KG1 (cell line): Measurements from ENCODE around the gene ETF1.
A peak's percentile ranks its signal among the peaks of the same experiment; 100 is the strongest.
"Not testable (repeated sequence)": the region's sequence is repeated elsewhere in the genome, so short reads cannot be mapped to it uniquely, and the experiment has no call there.

ENCODE experiments used
- DNase-seq: peaks from one replicate; lab custom pipeline; 2025; lab: John Stamatoyannopoulos, UW

Gene ETF1

GRCh38 chr5:138490648-138491283, 52.3 kb downstream of the ETF1 start:
- DNase-seq, result no peak

GRCh38 chr5:138489683-138490061, 53.4 kb downstream of the ETF1 start:
- no peak for DNase-seq

- DNase-seq, result no peak
Observed at GRCh38 chr5:138488481-138488945, 54.5 kb downstream of the ETF1 start.

DNA sequence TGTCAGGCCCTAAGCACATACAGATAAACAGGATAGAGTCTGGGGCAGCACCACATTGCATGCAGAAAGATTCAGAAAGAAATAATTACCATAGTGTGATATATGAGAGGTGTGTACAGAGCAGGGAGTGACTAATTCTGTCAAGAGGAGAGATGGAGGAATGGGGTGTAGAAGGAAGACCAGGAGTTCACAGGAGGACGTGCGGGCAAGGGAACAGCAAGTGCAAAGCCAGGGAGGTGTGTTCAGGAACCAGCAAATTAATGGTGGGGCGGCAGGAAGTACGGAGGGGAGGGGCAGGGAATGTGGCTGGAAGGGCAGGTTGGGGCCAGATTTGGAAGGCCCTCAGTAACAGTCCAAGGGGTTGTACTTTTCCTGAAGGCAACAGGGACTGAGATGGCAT, 60.4 kb downstream of the ETF1 start:
- DNase-seq, result no peak

DNA sequence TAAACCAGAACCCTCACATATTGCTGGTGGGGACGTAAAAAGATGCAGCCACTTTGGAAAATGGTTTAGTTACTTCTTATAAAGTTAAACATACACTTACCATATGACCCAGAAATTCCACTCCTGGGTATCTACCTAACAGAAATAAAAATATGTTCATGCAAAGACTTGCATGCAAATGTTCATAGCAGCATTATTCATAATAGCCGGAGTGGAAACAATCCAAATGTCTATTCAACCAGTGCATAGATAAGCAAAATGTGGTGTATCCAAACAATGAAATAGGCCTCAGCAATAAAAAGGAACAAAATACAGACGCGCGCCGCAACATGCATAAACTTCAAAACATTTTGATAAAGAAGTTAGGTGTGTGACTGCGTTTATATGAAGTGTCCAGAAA, 66.1 kb downstream of the ETF1 start:
- no peak for DNase-seq

- not testable (repeated sequence) for DNase-seq
Observed at GRCh38 chr5:138473151-138473550, 69.9 kb downstream of the ETF1 start.

- no peak for DNase-seq
Observed at GRCh38 chr5:138472353-138472752, 70.7 kb downstream of the ETF1 start.

DNA sequence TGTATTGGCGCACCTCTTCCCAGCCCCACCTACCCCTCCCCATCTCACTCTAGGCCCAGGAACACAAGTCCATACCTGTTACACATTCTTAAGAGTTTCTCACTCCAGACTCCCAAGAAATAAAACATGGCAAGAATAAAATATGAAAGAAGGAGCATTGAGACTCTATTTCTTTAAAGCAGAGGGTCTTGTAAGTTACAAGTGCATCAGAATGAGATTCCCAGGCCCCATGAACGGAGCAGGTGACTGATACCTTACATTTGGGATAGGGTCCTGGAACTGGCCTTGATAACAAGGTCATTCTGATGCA, 72.0 kb downstream of the ETF1 start:
- DNase-seq, result no peak

DNA sequence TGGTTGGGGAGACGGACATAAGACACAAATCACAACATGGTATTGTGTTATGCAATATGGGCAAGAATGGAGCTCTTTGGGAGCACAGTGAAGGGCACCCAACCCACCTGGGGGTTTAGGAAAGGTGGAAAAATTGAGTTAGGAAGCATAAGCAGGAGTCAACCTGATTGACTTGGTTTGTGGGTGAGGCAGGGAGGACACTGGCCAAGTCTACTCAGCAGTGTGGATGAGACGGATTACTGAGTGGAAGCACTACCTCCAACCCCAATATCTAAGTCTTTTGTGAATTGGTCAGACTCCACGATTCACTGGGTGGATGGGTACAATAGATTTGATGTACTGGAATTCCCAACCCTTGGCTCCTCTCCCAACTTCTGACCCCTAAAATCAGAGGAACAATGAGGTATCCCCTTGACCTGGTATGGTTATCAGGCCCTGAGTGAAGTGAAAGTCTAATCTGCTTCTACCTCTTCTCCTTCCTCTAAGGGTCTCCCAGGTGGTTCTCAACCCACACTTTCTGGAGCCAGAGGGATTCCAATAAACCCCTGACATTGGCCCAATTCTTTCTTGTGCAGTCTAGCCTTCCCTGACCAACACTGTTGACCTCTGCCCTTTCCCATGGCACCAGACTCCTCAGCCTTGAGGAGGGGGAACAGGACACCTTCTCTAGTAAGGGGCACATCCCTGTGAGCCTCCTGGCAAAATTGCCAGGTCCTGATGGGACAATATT, 72.5 kb downstream of the ETF1 start:
- DNase-seq, result no peak

DNA sequence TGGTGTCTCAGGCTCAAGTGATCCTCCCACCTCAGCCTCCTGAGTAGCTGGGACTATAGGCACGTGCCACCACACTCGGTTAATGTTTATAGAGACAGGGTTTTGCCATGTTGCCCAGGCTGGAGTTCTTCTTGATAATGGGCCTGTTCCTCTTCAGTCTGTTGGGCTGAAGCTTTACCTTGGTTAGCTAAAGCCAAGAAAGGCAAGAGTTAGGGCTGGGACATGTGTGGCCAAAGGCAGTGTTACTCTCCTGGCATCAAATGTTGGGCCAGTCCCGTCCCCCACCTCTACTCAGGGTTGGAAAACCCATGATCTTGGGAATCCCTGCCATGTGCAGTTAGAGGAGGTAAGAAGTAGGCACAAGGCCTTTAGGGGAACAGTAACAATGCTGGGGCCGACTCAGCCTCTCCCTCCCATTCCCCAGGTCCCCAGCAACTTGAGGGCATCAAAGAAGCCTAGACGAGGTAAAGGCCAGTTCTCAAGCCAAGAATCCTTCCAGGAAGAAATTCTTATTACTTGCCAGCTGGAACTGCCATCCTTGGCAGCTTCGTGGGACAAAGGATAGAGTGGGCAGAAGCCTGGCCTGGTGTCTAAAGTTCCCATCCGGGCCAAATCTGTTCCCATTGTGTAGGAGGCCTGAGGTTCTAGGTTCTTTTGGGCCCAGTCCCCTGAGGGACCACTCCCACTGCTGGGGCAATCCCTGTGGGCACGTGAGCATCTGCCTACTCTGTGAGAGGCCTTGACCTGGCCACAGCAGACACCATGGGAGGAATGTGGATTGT, 73.3 kb downstream of the ETF1 start:
- DNase-seq, result no peak

- DNase-seq, result no peak
Observed at GRCh38 chr5:138468966-138469539, 74.0 kb downstream of the ETF1 start.

- DNase-seq, result no peak
Observed at GRCh38 chr5:138468133-138468965, 74.7 kb downstream of the ETF1 start.

GRCh38 chr5:138467711-138468132, 75.3 kb downstream of the ETF1 start:
- no peak for DNase-seq

- DNase-seq, result no peak
Observed at GRCh38 chr5:138466900-138467710, 75.9 kb downstream of the ETF1 start.

- DNase-seq, result no peak
Observed at GRCh38 chr5:138466125-138466899, 76.7 kb downstream of the ETF1 start.

GRCh38 chr5:138465261-138466124, 77.5 kb downstream of the ETF1 start, which contains the start of gene EGR1:
Gene EGR1 (plus strand): TSS chr5:138465479. CDS start chr5:138465762, 283 bp downstream.
- DNase-seq, result peak; percentile 30

- DNase-seq, result peak; percentile 45
Observed at GRCh38 chr5:138464388-138465260, 78.4 kb downstream of the ETF1 start.

DNA sequence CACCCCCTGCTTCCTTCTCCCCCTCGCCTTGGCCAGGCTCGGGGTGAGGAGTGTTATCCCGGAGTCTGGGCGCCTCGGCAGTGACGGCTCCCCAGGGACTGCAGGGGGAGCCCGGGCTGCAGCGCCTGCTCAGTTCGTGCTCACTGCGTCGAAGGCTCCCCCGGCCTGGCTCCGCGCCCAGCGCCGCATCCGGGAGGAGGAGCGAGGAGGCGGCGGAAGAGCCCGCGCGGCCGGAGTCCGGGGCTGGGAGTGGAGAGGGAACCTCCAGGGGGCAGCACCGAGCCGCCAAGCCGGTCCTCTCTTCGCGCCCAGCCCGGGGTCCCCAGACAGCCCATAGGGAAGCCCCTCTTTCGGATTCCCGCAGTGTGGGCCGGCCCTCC, 79.0 kb downstream of the ETF1 start:
- peak; percentile 33 for DNase-seq
